Body of pancreas (tissue), 4 donors: ENCODE measurements around the gene NAALAD2.

Experiments
- CTCF ChIP-seq, 7 experiments: fragments of 450-650 bp in 4 of 7; fragments of 200-600 bp in 3 of 7; sonication (generic) in 3 of 7; IDR thresholded peaks; one replicate each; pipeline ENCODE4 v1.5.1; 2016 to 2019; ENCODE audit warnings: antibody characterized with exemption in 7 of 7
- POLR2A ChIP-seq, 3 donors: fragments of 450-650 bp; IDR thresholded peaks; one replicate each; pipeline ENCODE4 v1.6.1; 2016; ENCODE audit warnings: antibody characterized with exemption in 3 of 3, mild to moderate bottlenecking in 2 of 3

- TF ChIP-seq POLR2A (IDR thresholded peaks at IDR 0.05) (no peak), CTCF (IDR thresholded peaks at IDR 0.05) (no peak)
Measured at GRCh38 chr11:90204407-90204806, 69.9 kb downstream of the NAALAD2 start.
